OCI-LY1 (cell line): ENCODE measurements around the gene GNAS.

Source experiments
- EZH2 ChIP-seq: fragments of 200-600 bp; sonication (generic), shearing (Covaris generic); IDR thresholded peaks from 2 replicates; pipeline ENCODE4 v1.8.0; 2017; ENCODE audit warnings: borderline replicate concordance, mixed run types, mild to moderate bottlenecking, antibody characterized with exemption, low read length, moderate library complexity, mixed read lengths
- TF ChIP-seq, protein P1 (sequence below): fragments of 200-600 bp; sonication (generic), shearing (Covaris generic); IDR thresholded peaks from 2 replicates; pipeline ENCODE4 v1.5.1; 2017; ENCODE audit warnings: mild to moderate bottlenecking, antibody characterized with exemption, low read length, moderate library complexity, mixed read lengths

- TF ChIP-seq, protein P1, sequence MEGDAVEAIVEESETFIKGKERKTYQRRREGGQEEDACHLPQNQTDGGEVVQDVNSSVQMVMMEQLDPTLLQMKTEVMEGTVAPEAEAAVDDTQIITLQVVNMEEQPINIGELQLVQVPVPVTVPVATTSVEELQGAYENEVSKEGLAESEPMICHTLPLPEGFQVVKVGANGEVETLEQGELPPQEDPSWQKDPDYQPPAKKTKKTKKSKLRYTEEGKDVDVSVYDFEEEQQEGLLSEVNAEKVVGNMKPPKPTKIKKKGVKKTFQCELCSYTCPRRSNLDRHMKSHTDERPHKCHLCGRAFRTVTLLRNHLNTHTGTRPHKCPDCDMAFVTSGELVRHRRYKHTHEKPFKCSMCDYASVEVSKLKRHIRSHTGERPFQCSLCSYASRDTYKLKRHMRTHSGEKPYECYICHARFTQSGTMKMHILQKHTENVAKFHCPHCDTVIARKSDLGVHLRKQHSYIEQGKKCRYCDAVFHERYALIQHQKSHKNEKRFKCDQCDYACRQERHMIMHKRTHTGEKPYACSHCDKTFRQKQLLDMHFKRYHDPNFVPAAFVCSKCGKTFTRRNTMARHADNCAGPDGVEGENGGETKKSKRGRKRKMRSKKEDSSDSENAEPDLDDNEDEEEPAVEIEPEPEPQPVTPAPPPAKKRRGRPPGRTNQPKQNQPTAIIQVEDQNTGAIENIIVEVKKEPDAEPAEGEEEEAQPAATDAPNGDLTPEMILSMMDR, result no peak
- TF ChIP-seq EZH2, result no peak
These were observed 10.7 kb downstream of the GNAS start for GRCh38 chr20:58863044-58863790.
